HepG2 (cell line): ENCODE results near the gene ESYT2. TPM values are rescaled to one million over a fixed set of nuclear protein-coding genes. Genes with fewer than 3 reads are reported as not detected.

ENCODE experiments used
- ATAC-seq: fragments of 200-7000 bp; cut with Tn5 transposase; 3 replicates; pipeline ENCODE4 v1.9.1; 2020; ENCODE audit warnings: mild to moderate bottlenecking, moderate library complexity
- BruUV-seq: library from RNA; stranded (reverse); fragments of 400-500 nt; replicated peaks from 2 replicates; lab custom pipeline; 2021; lab: Mats Ljungman, UMichigan
- CTCF ChIA-PET: fragments of 300-600 bp; formaldehyde crosslinking; extraction: SDS; loops from one replicate; lab custom pipeline; 2021; ENCODE audit warnings: low total read pairs, inconsistent platforms, low intra/inter-chr PET ratio; lab: Yijun Ruan, JAX
- POLR2A ChIA-PET: fragments of 350-600 bp; sonication (Branson Sonifier 250); formaldehyde crosslinking; loops from one replicate; lab custom pipeline; 2020; ENCODE audit warnings: antibody characterized with exemption, inconsistent platforms; lab: Yijun Ruan, JAX
- DNase-seq: peaks from one replicate; pipeline ENCODE4 v3.0.0-alpha.2; 2015; ENCODE audit warnings: low spot score
- FAIRE-seq: peaks from 3 replicates; lab custom pipeline; 2011; peaks lifted over from hg19 to GRCh38; lab: Jason Lieb, UNC
- H2AFZ ChIP-seq: one replicate; pipeline ENCODE4 v1.6.1; 2011; ENCODE audit warnings: low read length, inconsistent platforms
- H3K27ac ChIP-seq: fragments of 300-600 bp; 3 replicates; pipeline ENCODE4 v1.8.0; 2011; ENCODE audit warnings: mixed run types, mild to moderate bottlenecking, mixed read lengths, low read length, inconsistent platforms; ENCODE audit not compliant: insufficient read depth; ENCODE audit errors: extremely low read length
- H3K27me3 ChIP-seq, 2 experiments: fragments of 200-600 bp in 1 of 2; 2 replicates in 1 of 2; 3 replicates in 1 of 2; pipeline versions ENCODE4 v1.6.0 to v1.8.0; 2011; ENCODE audit warnings: low read length in 2 of 2, mild to moderate bottlenecking in 2 of 2, moderate library complexity in 2 of 2, inconsistent platforms in 1 of 2; ENCODE audit not compliant: insufficient read depth in 2 of 2, control insufficient read depth in 1 of 2
- H3K36me3 ChIP-seq, 2 experiments: fragments of 200-600 bp in 1 of 2; replicated peaks in 1 of 2; 2 replicates in 1 of 2; 3 replicates in 1 of 2; pipeline versions ENCODE4 v1.5.1 to v1.8.0; 2011; ENCODE audit warnings: low read length in 2 of 2, inconsistent platforms in 1 of 2; ENCODE audit not compliant: insufficient read depth in 2 of 2, control insufficient read depth in 1 of 2
- H3K4me1 ChIP-seq: 2 replicates; pipeline ENCODE4 v1.5.1; 2012; ENCODE audit warnings: low read length, inconsistent platforms; ENCODE audit not compliant: insufficient read depth
- H3K4me2 ChIP-seq: 2 replicates; pipeline ENCODE4 v1.6.0; 2011; ENCODE audit warnings: low read depth, low read length, inconsistent platforms
- H3K4me3 ChIP-seq, 3 experiments: fragments of 200-600 bp in 1 of 3; sonication (generic), shearing (Covaris generic) in 1 of 3; replicated peaks in 1 of 3; 2 replicates each; pipeline ENCODE4 v1.5.1; 2011 to 2016; ENCODE audit warnings: low read length in 3 of 3, inconsistent platforms in 2 of 3, low read depth in 2 of 3, mild to moderate bottlenecking in 2 of 3, control low read depth in 1 of 3, mixed read lengths in 1 of 3; ENCODE audit not compliant: insufficient read depth in 1 of 3
- H3K79me2 ChIP-seq: one replicate; pipeline ENCODE4 v1.6.1; 2011; ENCODE audit warnings: low read length, inconsistent platforms; ENCODE audit not compliant: insufficient read depth
- H3K9ac ChIP-seq: 2 replicates; pipeline ENCODE4 v1.6.0; 2011; ENCODE audit warnings: mild to moderate bottlenecking, low read depth, low read length, inconsistent platforms; ENCODE audit not compliant: insufficient read depth
- H3K9me3 ChIP-seq: 2 replicates; pipeline ENCODE4 v1.5.1; 2012; ENCODE audit warnings: mild to moderate bottlenecking, low read length
- H4K20me1 ChIP-seq: 2 replicates; pipeline ENCODE4 v1.6.0; 2011; ENCODE audit warnings: inconsistent platforms, mild to moderate bottlenecking, low read length, moderate library complexity; ENCODE audit not compliant: insufficient read depth
- AKAP8 ChIP-seq: sonication (generic); formaldehyde crosslinking; IDR thresholded peaks from 2 replicates; pipeline ENCODE4 v1.5.1; 2020; ENCODE audit warnings: mild to moderate bottlenecking, missing genetic modification reagents
- CEBPB ChIP-seq: IDR thresholded peaks from 2 replicates; pipeline ENCODE4 v1.6.1; 2011; ENCODE audit warnings: low read depth, low read length, improper control_type of control experiment, borderline replicate concordance
- FOXO1 ChIP-seq: sonication (generic); formaldehyde crosslinking; IDR thresholded peaks from 2 replicates; pipeline ENCODE4 v1.4.0; 2020; ENCODE audit warnings: missing genetic modification reagents
- GPBP1L1 ChIP-seq: sonication (generic); formaldehyde crosslinking; IDR thresholded peaks from 2 replicates; pipeline ENCODE4 v1.5.0; 2020; ENCODE audit warnings: mild to moderate bottlenecking, missing genetic modification reagents
- NR2F6 ChIP-seq, 2 experiments: IDR thresholded peaks; 2 replicates each; pipeline ENCODE4 v1.6.1; 2016; ENCODE audit warnings: antibody characterized with exemption in 1 of 2, mild to moderate bottlenecking in 1 of 2
- PHF21A ChIP-seq: sonication (generic); formaldehyde crosslinking; IDR thresholded peaks from 2 replicates; pipeline ENCODE4 v1.5.0; 2020; ENCODE audit warnings: mild to moderate bottlenecking, missing genetic modification reagents
- POLR2AphosphoS5 ChIP-seq: IDR thresholded peaks from 2 replicates; pipeline ENCODE4 v1.6.1; 2012; ENCODE audit warnings: low read depth, low read length
- RBM22 ChIP-seq: fragments of 200-400 bp; formaldehyde crosslinking; optimal IDR thresholded peaks from 2 replicates; pipeline ENCODE3; 2017; ENCODE audit warnings: mild to moderate bottlenecking, low read length, moderate library complexity
- RBM39 ChIP-seq: fragments of 200-400 bp; formaldehyde crosslinking; IDR thresholded peaks from one replicate; pipeline ENCODE4 v1.6.1; 2018; ENCODE audit warnings: antibody characterized with exemption, mild to moderate bottlenecking, low read depth, low read length; ENCODE audit not compliant: poor library complexity, severe bottlenecking
- REL ChIP-seq: sonication (generic); formaldehyde crosslinking; conservative IDR thresholded peaks from 2 replicates; pipeline ENCODE4 v1.8.0; 2022; ENCODE audit warnings: mild to moderate bottlenecking, missing genetic modification reagents, moderate library complexity
- SP1 ChIP-seq, 2 experiments: fragments of 450-650 bp in 1 of 2; sonication (generic) in 1 of 2; formaldehyde crosslinking in 1 of 2; IDR thresholded peaks; 2 replicates each; pipeline versions ENCODE4 v1.4.0 to v1.6.1; 2016 to 2020; ENCODE audit warnings: missing genetic modification reagents in 1 of 2
- ZMYM4 ChIP-seq: sonication (generic); formaldehyde crosslinking; IDR thresholded peaks from 2 replicates; pipeline ENCODE4 v1.8.1; 2023; ENCODE audit warnings: mild to moderate bottlenecking, missing genetic modification reagents
- ZNF143 ChIP-seq: sonication (generic); formaldehyde crosslinking; IDR thresholded peaks from 2 replicates; pipeline ENCODE4 v1.4.0; 2020; ENCODE audit warnings: missing genetic modification reagents
- WGBS: methylation state at CpG from one replicate; pipeline ENCODE4 v1.1.6; 2017; ENCODE audit warnings: low lambda C conversion rate; 5-methylcytosine and 5-hydroxymethylcytosine counted together
- in situ Hi-C: cut with HindIII; loops from 2 replicates; pipeline ENCODE4 v1.10.0; 2017; ENCODE audit warnings: low pct_unique_long_range_greater_than_20kb; ENCODE audit not compliant: extremely low pct_ligation_motif_present
- intact Hi-C: fragments of 100-400 bp; cut with micrococcal nuclease; formaldehyde crosslinking; loops from one replicate; pipeline ENCODE4 v1.10.0; 2022; ENCODE audit not compliant: unreplicated experiment
- polyA plus RNA-seq, 8 experiments: library from polyadenylated mRNA; depleted of rRNA in 3 of 8; stranded (reverse) in 7 of 8; unstranded in 1 of 8; fragments of >200 nt; fragmentation: Illumina TruSeq in 4 of 8; extraction: Trizol in 4 of 8; gene quantifications; 2 replicates each; pipeline versions ENCODE4 v1.2.1 to v1.2.3, GENCODE V29; 2011 to 2016; ENCODE audit warnings: low read depth in 4 of 8, missing spikeins in 1 of 8, mixed read lengths in 1 of 8; ENCODE audit not compliant: insufficient read depth in 1 of 8
- total RNA-seq, 5 experiments: library from RNA; depleted of rRNA; stranded (reverse); fragments of >200 nt; fragmentation: Illumina TruSeq; extraction: Trizol; gene quantifications; 2 replicates each; pipeline ENCODE4 v1.2.3, GENCODE V29; 2016; ENCODE audit warnings: low read depth in 1 of 5
- TF ChIP-seq, protein P1 (sequence below): sonication (generic); formaldehyde crosslinking; IDR thresholded peaks from 2 replicates; pipeline ENCODE4 v1.5.0; 2020; ENCODE audit warnings: missing genetic modification reagents
- TF ChIP-seq, protein P2 (sequence below): sonication (generic); formaldehyde crosslinking; IDR thresholded peaks from 2 replicates; pipeline ENCODE4 v1.5.0; 2020; ENCODE audit warnings: mild to moderate bottlenecking, missing genetic modification reagents, moderate library complexity

Gene ESYT2
- total and polyA plus RNA-seq, 2 of the 13 experiments (the other 11 are each of a cell fraction or from before 2014, with no cell fraction given) = 28.5 to 37.3 TPM

- POLR2A ChIA-PET = no interaction called here
- H4K20me1 ChIP-seq = no peaks in the 10 kb centered on the region
- H3K9ac ChIP-seq = no peak overlapping the region
- no TSS peak for BruUV-seq
- peaks cover 0 to 1% of the 10 kb centered on the region in 2 experiments; a peak in 3 of 5 replicates for H3K36me3 ChIP-seq
- WGBS = 91% methylated on average over 5 of the region's 5 CpGs
- no peaks in the 10 kb centered on the region for H3K9me3 ChIP-seq
- FAIRE-seq = no peak
- TF ChIP-seq POLR2AphosphoS5 = no peak
- no peak for TF ChIP-seq PHF21A (CRISPR knock-in tag)
- no peak for TF ChIP-seq AKAP8 (CRISPR knock-in tag)
- TF ChIP-seq, all 625 proteins: peak for 0
- no peak overlapping the region for H3K27ac ChIP-seq
- H2AFZ ChIP-seq = no peak overlapping the region
- H3K4me1 ChIP-seq = no peaks in the 10 kb centered on the region
- no peak for ATAC-seq
- intact Hi-C loops = no loop called here
- H3K4me3 ChIP-seq = no peak overlapping the region
- no peaks in the 10 kb centered on the region; a peak in 2 of 5 replicates for H3K27me3 ChIP-seq
- CTCF ChIA-PET = no interaction called here
- H3K79me2 ChIP-seq = no peaks in the 10 kb centered on the region
- no peak for DNase-seq
- H3K4me2 ChIP-seq = no peak overlapping the region
- in situ Hi-C loops = no loop called here
Observed at GRCh38 chr7:158727690-158728089, 101.6 kb downstream of the ESYT2 start.

DNA sequence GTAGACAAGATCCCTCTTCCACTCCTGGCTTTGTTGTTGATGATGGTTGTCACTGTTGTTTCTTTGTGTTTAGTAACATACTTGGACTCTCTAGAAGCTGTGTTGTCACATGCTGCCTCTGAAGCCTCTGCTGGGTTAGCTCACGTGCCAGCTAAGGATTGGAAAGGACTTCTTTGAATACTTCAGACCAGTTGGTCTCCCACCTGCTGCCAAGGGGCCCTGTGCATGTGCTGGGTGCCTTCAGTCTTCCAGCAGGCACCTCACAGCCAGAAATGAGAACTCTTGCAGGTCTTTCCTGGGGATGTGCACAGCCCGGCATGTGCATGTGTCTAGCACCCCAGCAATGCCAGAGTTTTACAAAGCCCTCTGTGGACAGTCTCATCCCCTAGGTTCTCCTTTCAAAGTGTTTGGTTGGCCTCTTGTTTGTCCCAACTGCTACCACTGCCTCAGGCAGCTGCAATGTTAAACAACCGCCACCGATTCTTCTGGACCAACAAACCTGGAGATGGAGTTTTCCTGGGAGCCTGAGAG is 103.0 kb downstream of the ESYT2 start:
- H3K4me1 ChIP-seq = no peaks in the 10 kb centered on the region
- in situ Hi-C loops = no loop called here
- H3K79me2 ChIP-seq = no peaks in the 10 kb centered on the region
- H4K20me1 ChIP-seq = no peaks in the 10 kb centered on the region
- DNase-seq (no peak), ATAC-seq (no peak), FAIRE-seq (no peak)
- no peak overlapping the region for H2AFZ ChIP-seq
- BruUV-seq = no TSS peak
- H3K4me2 ChIP-seq = no peak overlapping the region
- no peak overlapping the region for H3K4me3 ChIP-seq
- H3K27ac ChIP-seq = no peak overlapping the region
- H3K9ac ChIP-seq = no peak overlapping the region
- intact Hi-C loops = no loop called here
- H3K9me3 ChIP-seq = no peaks in the 10 kb centered on the region
- H3K36me3 ChIP-seq = no peaks in the 10 kb centered on the region; a peak in 1 of 5 replicates
- CTCF ChIA-PET = no interaction called here
- POLR2A ChIA-PET = no interaction called here
- 95% methylated on average over 2 of the region's 4 CpGs for WGBS
- no peaks in the 10 kb centered on the region; a peak in 2 of 5 replicates for H3K27me3 ChIP-seq
- TF ChIP-seq, protein P1, sequence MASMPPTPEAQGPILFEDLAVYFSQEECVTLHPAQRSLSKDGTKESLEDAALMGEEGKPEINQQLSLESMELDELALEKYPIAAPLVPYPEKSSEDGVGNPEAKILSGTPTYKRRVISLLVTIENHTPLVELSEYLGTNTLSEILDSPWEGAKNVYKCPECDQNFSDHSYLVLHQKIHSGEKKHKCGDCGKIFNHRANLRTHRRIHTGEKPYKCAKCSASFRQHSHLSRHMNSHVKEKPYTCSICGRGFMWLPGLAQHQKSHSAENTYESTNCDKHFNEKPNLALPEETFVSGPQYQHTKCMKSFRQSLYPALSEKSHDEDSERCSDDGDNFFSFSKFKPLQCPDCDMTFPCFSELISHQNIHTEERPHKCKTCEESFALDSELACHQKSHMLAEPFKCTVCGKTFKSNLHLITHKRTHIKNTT (CRISPR knock-in tag) = no peak
- no peak for TF ChIP-seq REL
- no peak for TF ChIP-seq CEBPB
- TF ChIP-seq SP1 (IDR thresholded peaks at IDR 0.05) = no peak
- TF ChIP-seq SP1 (CRISPR knock-in tag; IDR thresholded peaks at IDR 0.05) = no peak
- TF ChIP-seq ZMYM4 (CRISPR knock-in tag) = no peak
- TF ChIP-seq ZNF143 (CRISPR knock-in tag) = no peak
- no peak for TF ChIP-seq RBM22
- no peak for TF ChIP-seq GPBP1L1 (CRISPR knock-in tag)
- no peak for TF ChIP-seq FOXO1 (CRISPR knock-in tag)
- TF ChIP-seq, protein P2, sequence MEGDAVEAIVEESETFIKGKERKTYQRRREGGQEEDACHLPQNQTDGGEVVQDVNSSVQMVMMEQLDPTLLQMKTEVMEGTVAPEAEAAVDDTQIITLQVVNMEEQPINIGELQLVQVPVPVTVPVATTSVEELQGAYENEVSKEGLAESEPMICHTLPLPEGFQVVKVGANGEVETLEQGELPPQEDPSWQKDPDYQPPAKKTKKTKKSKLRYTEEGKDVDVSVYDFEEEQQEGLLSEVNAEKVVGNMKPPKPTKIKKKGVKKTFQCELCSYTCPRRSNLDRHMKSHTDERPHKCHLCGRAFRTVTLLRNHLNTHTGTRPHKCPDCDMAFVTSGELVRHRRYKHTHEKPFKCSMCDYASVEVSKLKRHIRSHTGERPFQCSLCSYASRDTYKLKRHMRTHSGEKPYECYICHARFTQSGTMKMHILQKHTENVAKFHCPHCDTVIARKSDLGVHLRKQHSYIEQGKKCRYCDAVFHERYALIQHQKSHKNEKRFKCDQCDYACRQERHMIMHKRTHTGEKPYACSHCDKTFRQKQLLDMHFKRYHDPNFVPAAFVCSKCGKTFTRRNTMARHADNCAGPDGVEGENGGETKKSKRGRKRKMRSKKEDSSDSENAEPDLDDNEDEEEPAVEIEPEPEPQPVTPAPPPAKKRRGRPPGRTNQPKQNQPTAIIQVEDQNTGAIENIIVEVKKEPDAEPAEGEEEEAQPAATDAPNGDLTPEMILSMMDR (CRISPR knock-in tag) = no peak
- TF ChIP-seq NR2F6 (IDR thresholded peaks at IDR 0.05) = no peak
- no peak for TF ChIP-seq NR2F6 (CRISPR knock-in tag; IDR thresholded peaks at IDR 0.05)
- no peak for TF ChIP-seq RBM39
